PFSK-1 (cell line): Measurements from ENCODE around the gene EVX2.

ENCODE experiments used
- FOXP2 ChIP-seq: optimal IDR thresholded peaks from 2 replicates; pipeline ENCODE3; 2011; ENCODE audit warnings: borderline replicate concordance, control low read depth, inconsistent platforms; ENCODE audit not compliant: insufficient read depth; ENCODE audit errors: extremely low read length, extremely low read depth
- POLR2AphosphoS5 ChIP-seq: IDR thresholded peaks from 2 replicates; pipeline ENCODE4 v1.6.1; 2012; ENCODE audit warnings: low read depth, mild to moderate bottlenecking, control low read depth, low read length, moderate library complexity
- REST ChIP-seq, 2 experiments: IDR thresholded peaks; 2 replicates each; pipeline versions ENCODE4 v1.6.1 to v1.8.0; 2011 to 2012; ENCODE audit warnings: low read depth in 2 of 2, low read length in 2 of 2, control low read depth in 1 of 2, inconsistent platforms in 1 of 2, mild to moderate bottlenecking in 1 of 2, moderate library complexity in 1 of 2; ENCODE audit not compliant: insufficient read depth in 1 of 2
- SIN3A ChIP-seq: IDR thresholded peaks from 2 replicates; pipeline ENCODE4 v1.6.1; 2012; ENCODE audit warnings: mild to moderate bottlenecking, low read length, moderate library complexity, borderline replicate concordance; ENCODE audit not compliant: insufficient read depth
- TAF1 ChIP-seq: IDR thresholded peaks from 2 replicates; pipeline ENCODE4 v1.6.1; 2012; ENCODE audit warnings: low read length, control low read depth, borderline replicate concordance; ENCODE audit not compliant: insufficient read depth

The EVX2 gene

GRCh38 chr2:176120364-176121189 lies 36.8 kb upstream of the EVX2 start:
- TF ChIP-seq REST (IDR thresholded peaks at IDR 0.05; ENCODE audit: insufficient read depth in 1 of 2, low read depth in 2 of 2, low read length in 2 of 2) = no peak
- TF ChIP-seq FOXP2 = no peak

DNA sequence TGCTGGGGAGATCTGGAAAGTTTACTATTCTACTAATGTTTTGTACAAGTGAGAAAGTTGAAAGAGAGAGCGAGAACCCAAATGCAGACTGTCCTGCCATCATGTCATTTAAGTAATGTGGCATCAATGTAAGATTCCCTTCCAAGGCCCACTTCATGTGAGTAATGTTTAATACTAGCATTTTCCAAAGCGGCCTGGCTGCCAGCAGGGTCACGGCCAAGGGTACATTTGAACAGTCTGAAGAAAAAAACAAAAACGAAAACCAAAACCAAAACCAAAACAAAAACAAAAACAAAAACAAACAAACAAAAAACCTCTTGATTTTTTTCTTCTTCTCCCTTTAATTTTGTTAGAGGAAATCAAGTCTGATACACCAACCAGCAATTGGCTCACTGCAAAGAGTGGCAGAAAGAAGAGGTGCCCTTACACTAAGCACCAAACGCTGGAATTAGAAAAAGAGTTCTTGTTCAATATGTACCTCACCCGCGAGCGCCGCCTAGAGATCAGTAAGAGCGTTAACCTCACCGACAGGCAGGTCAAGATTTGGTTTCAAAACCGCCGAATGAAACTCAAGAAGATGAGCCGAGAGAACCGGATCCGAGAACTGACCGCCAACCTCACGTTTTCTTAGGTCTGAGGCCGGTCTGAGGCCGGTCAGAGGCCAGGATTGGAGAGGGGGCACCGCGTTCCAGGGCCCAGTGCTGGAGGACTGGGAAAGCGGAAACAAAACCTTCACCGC lies 35.0 kb upstream of the EVX2 start:
- TF ChIP-seq REST (IDR thresholded peaks at IDR 0.05; ENCODE audit: insufficient read depth in 1 of 2, low read depth in 2 of 2, low read length in 2 of 2) (no peak), TAF1 (no peak), FOXP2 (no peak), POLR2AphosphoS5 (no peak), SIN3A (no peak)

GRCh38 chr2:176117823-176118371 lies 34.1 kb upstream of the EVX2 start:
- TF ChIP-seq SIN3A (no peak), POLR2AphosphoS5 (no peak), REST (IDR thresholded peaks at IDR 0.05; ENCODE audit: insufficient read depth in 1 of 2, low read depth in 2 of 2, low read length in 2 of 2) (no peak), TAF1 (no peak), FOXP2 (no peak)

DNA sequence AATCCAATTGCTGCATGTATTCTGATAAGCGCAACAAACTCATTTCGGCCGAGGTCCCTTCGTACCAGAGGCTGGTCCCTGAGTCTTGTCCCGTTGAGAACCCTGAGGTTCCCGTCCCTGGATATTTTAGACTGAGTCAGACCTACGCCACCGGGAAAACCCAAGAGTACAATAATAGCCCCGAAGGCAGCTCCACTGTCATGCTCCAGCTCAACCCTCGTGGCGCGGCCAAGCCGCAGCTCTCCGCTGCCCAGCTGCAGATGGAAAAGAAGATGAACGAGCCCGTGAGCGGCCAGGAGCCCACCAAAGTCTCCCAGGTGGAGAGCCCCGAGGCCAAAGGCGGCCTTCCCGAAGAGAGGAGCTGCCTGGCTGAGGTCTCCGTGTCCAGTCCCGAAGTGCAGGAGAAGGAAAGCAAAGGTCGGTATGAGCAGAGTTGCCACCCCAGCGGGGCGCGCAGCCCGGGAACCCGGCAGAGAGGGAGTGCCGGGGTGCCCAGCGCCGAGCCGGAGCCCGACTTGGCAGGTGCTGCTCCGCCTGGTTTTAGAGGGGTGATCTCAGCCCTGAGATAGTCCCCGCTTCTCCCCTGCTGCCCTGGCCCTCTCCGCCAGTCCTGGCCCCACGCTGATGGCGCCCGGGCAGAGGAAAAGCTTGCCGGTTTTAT lies 33.5 kb upstream of the EVX2 start:
- no peak for TF ChIP-seq FOXP2
- TF ChIP-seq POLR2AphosphoS5 = no peak
- no peak for TF ChIP-seq REST (IDR thresholded peaks at IDR 0.05; ENCODE audit: insufficient read depth in 1 of 2, low read depth in 2 of 2, low read length in 2 of 2)
- TF ChIP-seq TAF1 = no peak
- TF ChIP-seq SIN3A = no peak
